Activated CD4-positive, CD25-positive, alpha-beta regulatory T cell treated with anti-CD3 and anti-CD28 coated beads, Interleukin-2, amount 50 U/mL, for 24 hours (primary cell): ENCODE measurements around the gene C19orf25.

Source experiments
- ATAC-seq, 2 donors: fragments of 150-1000 bp; cut with Tn5 transposase; one replicate each; pipeline ENCODE4 v1.10.0; 2021; ENCODE audit warnings: mild to moderate bottlenecking in 1 of 2, moderate library complexity in 1 of 2

Gene C19orf25

DNA sequence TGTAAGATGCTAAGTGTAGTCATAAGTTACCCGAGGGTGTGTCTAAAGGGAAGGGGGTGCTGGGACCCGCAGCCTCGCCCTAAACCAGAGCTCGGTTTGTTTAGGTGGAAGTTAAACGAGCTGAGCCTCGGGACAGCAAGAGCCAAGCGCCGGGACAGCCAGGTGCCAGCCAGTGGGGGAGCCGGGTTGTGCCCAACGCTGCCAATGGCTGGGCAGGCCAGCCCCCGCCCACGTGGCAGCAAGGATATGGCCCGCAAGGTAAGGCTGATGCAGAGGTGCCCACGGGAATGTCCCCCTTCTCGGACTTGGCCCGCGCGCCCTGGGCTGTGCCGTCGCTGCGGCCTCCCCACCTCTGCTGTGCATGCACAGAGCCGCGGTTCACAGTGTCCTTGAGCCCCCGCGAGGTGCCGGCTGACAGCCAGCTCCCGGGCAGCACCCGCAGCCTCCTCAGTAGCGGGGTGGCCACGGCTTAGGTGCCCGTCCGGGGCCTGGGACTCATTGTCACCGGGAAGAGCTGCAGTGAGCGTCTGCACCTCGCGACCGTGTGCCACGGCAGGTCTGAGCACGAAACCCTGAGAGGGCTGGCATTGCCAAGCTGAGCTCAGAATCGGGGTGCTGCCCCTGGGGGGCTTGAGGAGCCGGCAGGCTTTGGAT lies 50.1 kb downstream of the C19orf25 start:
- no peak for ATAC-seq

DNA sequence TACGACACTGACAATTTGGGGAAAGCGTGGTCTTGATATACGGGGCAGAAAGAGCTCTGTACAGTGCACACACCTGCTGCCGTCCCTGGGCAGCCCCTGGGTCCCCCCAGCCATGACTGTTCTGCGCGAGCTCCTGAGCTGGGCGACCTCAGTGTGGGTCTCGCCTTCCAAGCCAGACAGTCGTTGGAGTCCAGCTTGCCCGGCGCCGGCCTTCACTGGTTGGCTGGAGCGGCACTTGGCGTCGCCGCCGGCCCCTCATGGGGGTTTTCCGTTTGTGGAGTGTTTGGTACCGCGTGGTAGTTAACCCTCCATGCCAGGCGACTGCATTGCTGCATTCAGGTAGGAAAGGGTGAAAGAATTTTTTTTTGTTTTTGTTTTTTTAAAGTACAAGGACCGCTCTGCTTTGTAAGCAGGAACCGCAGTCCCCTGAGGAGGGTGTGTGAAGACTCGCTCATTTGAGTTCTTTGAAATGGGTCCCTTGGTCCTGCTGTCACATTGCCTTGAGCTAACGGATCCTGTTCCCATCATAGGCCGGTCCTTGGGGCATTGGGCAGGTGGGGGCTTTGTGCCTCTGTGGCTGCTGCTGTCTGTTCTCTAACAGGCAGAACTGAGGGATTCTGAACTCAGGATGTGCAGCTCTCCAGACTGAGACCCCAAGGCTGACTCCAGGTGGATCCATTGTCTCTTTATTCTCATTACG lies 51.6 kb downstream of the C19orf25 start:
- ATAC-seq, result no peak

- ATAC-seq, result no peak
Observed at GRCh38 chr19:1426736-1427135, 52.3 kb downstream of the C19orf25 start.

DNA sequence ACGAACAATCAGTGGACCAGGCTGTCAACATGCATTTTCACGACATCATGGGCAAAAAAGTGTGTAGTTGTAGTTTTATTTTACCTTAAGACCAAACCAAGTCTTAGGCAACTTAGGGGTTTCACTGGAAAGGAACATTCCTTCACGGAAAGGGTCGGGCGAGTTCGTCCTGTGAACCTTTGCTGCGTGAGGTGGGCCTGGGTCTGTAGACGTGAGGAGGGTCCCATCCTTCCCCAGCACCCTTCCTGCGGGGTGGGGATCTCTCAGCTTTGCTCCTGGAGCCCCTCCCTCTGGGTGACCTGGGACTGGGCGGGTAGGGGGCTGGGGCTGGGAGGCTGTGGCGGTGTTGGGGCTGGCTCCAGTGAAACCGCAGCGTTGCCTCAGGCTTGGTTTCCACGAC lies 53.1 kb downstream of the C19orf25 start:
- no peak for ATAC-seq

- ATAC-seq, result no peak
Observed at GRCh38 chr19:1425102-1425837, 53.7 kb downstream of the C19orf25 start.

- ATAC-seq, result no peak
Observed at GRCh38 chr19:1424192-1424955, 54.6 kb downstream of the C19orf25 start.

DNA sequence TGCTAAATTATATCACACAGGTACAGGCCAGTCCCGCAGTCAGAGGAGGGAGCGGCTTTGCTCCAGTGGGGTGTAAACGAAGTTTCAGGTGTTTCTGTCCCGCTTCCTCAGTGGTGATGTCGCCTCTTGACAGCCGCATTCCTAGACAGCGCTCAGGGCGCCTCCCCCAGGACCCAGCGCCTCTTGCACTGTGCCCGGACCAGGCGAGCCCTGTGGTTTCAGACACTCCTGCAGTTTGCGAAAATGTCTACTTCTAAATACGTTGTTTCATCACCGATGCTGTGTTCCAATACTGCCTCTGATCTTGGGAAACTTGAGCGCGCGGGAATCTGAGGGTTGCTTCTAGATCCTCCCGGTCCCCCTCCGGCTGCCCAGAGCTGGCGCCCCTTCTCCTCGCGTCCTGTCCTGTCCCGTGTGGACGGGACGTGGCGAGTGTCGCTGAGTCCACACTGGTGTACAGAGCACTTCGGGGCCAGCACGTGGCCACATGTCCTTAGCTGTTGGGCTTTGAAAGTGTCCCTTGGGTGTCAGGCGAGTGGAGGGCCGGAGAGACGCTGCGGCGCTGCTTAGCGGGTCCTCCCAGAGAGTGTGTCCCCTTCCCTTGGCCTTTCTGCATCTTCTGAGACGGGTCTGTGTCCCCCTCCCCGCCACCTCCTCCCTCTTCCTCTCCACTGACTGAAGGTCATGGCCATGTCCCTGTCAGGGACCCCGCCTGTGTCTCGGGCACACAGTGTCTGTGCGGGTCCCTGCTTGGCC lies 55.4 kb downstream of the C19orf25 start:
- ATAC-seq, result no peak
